LNCAP (cell line): ENCODE results near the gene AGPAT3.

Source experiments
- CTCF ChIP-seq: fragments of 450-650 bp; IDR thresholded peaks from 2 replicates; pipeline ENCODE4 v1.5.1; 2017; ENCODE audit warnings: mild to moderate bottlenecking

AGPAT3 gene

GRCh38 chr21:43829575-43830119, 35.4 kb upstream of the AGPAT3 start:
- no peak for TF ChIP-seq CTCF

- TF ChIP-seq CTCF = no peak
These were observed 32.9 kb upstream of the AGPAT3 start for GRCh38 chr21:43832158-43832550.

GRCh38 chr21:43832648-43833047, 32.4 kb upstream of the AGPAT3 start:
- TF ChIP-seq CTCF = no peak

GRCh38 chr21:43834146-43834905, 30.7 kb upstream of the AGPAT3 start:
- TF ChIP-seq CTCF = no peak

GRCh38 chr21:43835050-43835449, 30.0 kb upstream of the AGPAT3 start:
- TF ChIP-seq CTCF = no peak

- no peak for TF ChIP-seq CTCF
These were observed 29.2 kb upstream of the AGPAT3 start for GRCh38 chr21:43835861-43836260.

- no peak for TF ChIP-seq CTCF
These were observed 28.4 kb upstream of the AGPAT3 start for GRCh38 chr21:43836616-43837015.
